Measurements from ENCODE around the gene C11orf71. TPM values are rescaled to one million over a fixed set of nuclear protein-coding genes. Genes with fewer than 3 reads are reported as not detected.

The C11orf71 gene
- total and polyA plus RNA-seq, 4 donors: 7.1 to 22.3 (median 7.9) TPM

GRCh38 chr11:114382509-114382908, 17.8 kb downstream of the C11orf71 start:
- Histone ChIP-seq H3K27me3 (ENCODE audit: control insufficient read depth in 4 of 4, insufficient read depth in 4 of 4, low read length in 3 of 4) (no peaks in the 10 kb centered on the region), H3K27ac (ENCODE audit: low read depth in 1 of 2, low read length in 2 of 2) (no peak overlapping the region), H3K9me3 (ENCODE audit: control insufficient read depth in 4 of 4, low read length in 3 of 4) (no peaks in the 10 kb centered on the region), H3K9ac (ENCODE audit: low read depth in 1 of 2, low read length in 2 of 2) (no peak overlapping the region), H3K4me1 (ENCODE audit: control insufficient read depth in 4 of 4, insufficient read depth in 4 of 4, low read length in 3 of 4) (no peaks in the 10 kb centered on the region), H3K4me3 (ENCODE audit: low read depth in 1 of 3, low read length in 3 of 3) (no peak overlapping the region), H3K36me3 (ENCODE audit: control insufficient read depth in 4 of 4, insufficient read depth in 3 of 4, low read depth in 1 of 4, low read length in 3 of 4) (no peaks in the 10 kb centered on the region)
- DNase-seq (ENCODE audit: low spot score): no peak
- TF ChIP-seq RAD21 (IDR thresholded peaks at IDR 0.05) (no peak), GABPA (IDR thresholded peaks at IDR 0.05 in 1 of 2, conservative IDR thresholded peaks at IDR 0.05 in 1 of 2) (no peak), TAF1 (conservative IDR thresholded peaks at IDR 0.05) (no peak), NR2F2 (IDR thresholded peaks at IDR 0.05) (no peak), RXRA (IDR thresholded peaks at IDR 0.05) (no peak), CTCF (IDR thresholded peaks at IDR 0.05; ENCODE audit: low read depth, low read length, missing input control) (no peak), HNF4A (conservative IDR thresholded peaks at IDR 0.05) (no peak), FOXA2 (IDR thresholded peaks at IDR 0.05) (no peak)
- 84% methylated on average over 3 of the region's 3 CpGs for WGBS

- no peak for DNase-seq (ENCODE audit: low spot score)
- no peak overlapping the region for H3K9ac ChIP-seq (ENCODE audit: low read depth in 1 of 2, low read length in 2 of 2)
- 89% methylated on average over 5 of the region's 5 CpGs for WGBS
- no peak overlapping the region for H3K4me3 ChIP-seq (ENCODE audit: low read depth in 1 of 3, low read length in 3 of 3)
- no peaks in the 10 kb centered on the region for H3K4me1 ChIP-seq (ENCODE audit: control insufficient read depth in 4 of 4, insufficient read depth in 4 of 4, low read length in 3 of 4)
- H3K9me3 ChIP-seq (ENCODE audit: control insufficient read depth in 4 of 4, low read length in 3 of 4): no peaks in the 10 kb centered on the region
- no peak overlapping the region for H3K27ac ChIP-seq (ENCODE audit: low read depth in 1 of 2, low read length in 2 of 2)
- H3K36me3 ChIP-seq (ENCODE audit: control insufficient read depth in 4 of 4, insufficient read depth in 3 of 4, low read depth in 1 of 4, low read length in 3 of 4): no peaks in the 10 kb centered on the region
- H3K27me3 ChIP-seq (ENCODE audit: control insufficient read depth in 4 of 4, insufficient read depth in 4 of 4, low read length in 3 of 4): no peaks in the 10 kb centered on the region
- TF ChIP-seq GABPA (IDR thresholded peaks at IDR 0.05 in 1 of 2, conservative IDR thresholded peaks at IDR 0.05 in 1 of 2): no peak
- no peak for TF ChIP-seq FOXA2 (IDR thresholded peaks at IDR 0.05)
- no peak for TF ChIP-seq SP1 (IDR thresholded peaks at IDR 0.05)
- TF ChIP-seq ZBTB33 (IDR thresholded peaks at IDR 0.05): no peak
- no peak for TF ChIP-seq HNF4G (IDR thresholded peaks at IDR 0.05)
Measured at GRCh38 chr11:114379394-114380069, 20.8 kb downstream of the C11orf71 start.

GRCh38 chr11:114377612-114378267, 22.6 kb downstream of the C11orf71 start:
- Histone ChIP-seq H3K9me3 (ENCODE audit: control insufficient read depth in 4 of 4, low read length in 3 of 4) (no peaks in the 10 kb centered on the region), H3K36me3 (ENCODE audit: control insufficient read depth in 4 of 4, insufficient read depth in 3 of 4, low read depth in 1 of 4, low read length in 3 of 4) (no peaks in the 10 kb centered on the region), H3K9ac (ENCODE audit: low read depth in 1 of 2, low read length in 2 of 2) (no peak overlapping the region), H3K27ac (ENCODE audit: low read depth in 1 of 2, low read length in 2 of 2) (no peak overlapping the region), H3K4me3 (ENCODE audit: low read depth in 1 of 3, low read length in 3 of 3) (no peak overlapping the region), H3K27me3 (ENCODE audit: control insufficient read depth in 4 of 4, insufficient read depth in 4 of 4, low read length in 3 of 4) (no peaks in the 10 kb centered on the region), H3K4me1 (ENCODE audit: control insufficient read depth in 4 of 4, insufficient read depth in 4 of 4, low read length in 3 of 4) (no peaks in the 10 kb centered on the region)
- DNase-seq (ENCODE audit: low spot score): no peak
- no peak for TF ChIP-seq FOXA2 (IDR thresholded peaks at IDR 0.05)
- no peak for TF ChIP-seq YY1 (IDR thresholded peaks at IDR 0.05)
- no peak for TF ChIP-seq GABPA (IDR thresholded peaks at IDR 0.05 in 1 of 2, conservative IDR thresholded peaks at IDR 0.05 in 1 of 2)
- no peak for TF ChIP-seq MAX (IDR thresholded peaks at IDR 0.05)
- no peak for TF ChIP-seq RXRA (IDR thresholded peaks at IDR 0.05)
- TF ChIP-seq TAF1 (conservative IDR thresholded peaks at IDR 0.05): no peak
- no peak for TF ChIP-seq NR2F2 (IDR thresholded peaks at IDR 0.05)
- no peak for TF ChIP-seq HNF4G (IDR thresholded peaks at IDR 0.05)
- WGBS: 93% methylated on average over 7 of the region's 7 CpGs
